Measurements from ENCODE around the gene RPL5. TPM values are rescaled to one million over a fixed set of nuclear protein-coding genes. Genes with fewer than 3 reads are reported as not detected.
A peak's percentile ranks its signal among the peaks of the same experiment; 100 is the strongest.

The RPL5 gene
- total RNA-seq, 1 experiment from 2014 or later: 1,480 TPM

GRCh38 chr1:92784639-92785500 is 47.0 kb upstream of the RPL5 start, which contains the start of gene EVI5:
EVI5 (minus strand) TSS chr1:92785108; CDS start chr1:92736546, 48,562 bp downstream.
- Histone ChIP-seq H3K9ac (ENCODE audit: low read length) (peak within 1 kb of the TSS; percentile 83), H3K27me3 (ENCODE audit: insufficient read depth, low read length) (no peaks in the 10 kb centered on the region), H4K20me1 (ENCODE audit: insufficient read depth) (no peaks in the 10 kb centered on the region), H3K27ac (ENCODE audit: low read depth, low read length) (peak within 1 kb of the TSS; percentile 74), H3K9me2 (ENCODE audit: insufficient read depth) (no peaks in the 10 kb centered on the region), H3K4me3 (replicated peaks in 1 of 2; ENCODE audit: low read depth in 1 of 2, low read length in 2 of 2) (peak within 1 kb of the TSS; percentile 81 to 83), H3K9me3 (ENCODE audit: control insufficient read depth in 1 of 2, insufficient read depth in 1 of 2, low read depth in 1 of 2, low read length in 2 of 2) (no peaks in the 10 kb centered on the region), H2AFZ (ENCODE audit: low read depth, low read length, poor library complexity, severe bottlenecking) (peak within 1 kb of the TSS; percentile 71), H3K4me1 (ENCODE audit: control insufficient read depth in 1 of 2, insufficient read depth in 2 of 2, low read length in 2 of 2) (peaks cover 4 to 17% of the 10 kb centered on the region in 2 experiments; a peak in 3 of 4 replicates), H3K4me2 (ENCODE audit: low read length) (peak within 1 kb of the TSS; percentile 99), H3K79me2 (ENCODE audit: insufficient read depth, low read length) (peaks cover 40% of the 10 kb centered on the region), H3K36me3 (ENCODE audit: control insufficient read depth in 1 of 2, insufficient read depth in 2 of 2, low read length in 2 of 2) (no peaks in the 10 kb centered on the region)
- ATAC-seq: peak; percentile 97
- DNase-seq (ENCODE audit: low read depth, low spot score): peak; percentile 90
- ChIA-PET POLR2A (interaction anchor here (0.9 kb wide), 1 partner anchor 47 kb away, joined by 3 read pairs; the partner anchor contains the start of gene RPL5), RAD21 (ENCODE audit: low non-redundant PET in 1 of 2, low total read pairs in 2 of 2, uncharacterized antibody in 2 of 2, unreplicated experiment in 2 of 2) (no interaction called here), CTCF (interaction anchor here (1.0 to 1.4 kb wide), 4 partner anchors 12 to 36 kb away, joined by 3 to 7 read pairs (median 4); no protein-coding TSS in a partner anchor)
- no TSS peak for BruUV-seq (replicated peaks)
- intact Hi-C loops (cut with micrococcal nuclease): no loop called here
- TF ChIP-seq ZBTB33 (IDR thresholded peaks at IDR 0.05; ENCODE audit: extremely low read depth, insufficient replicate concordance, low read length) (no peak), JUND (IDR thresholded peaks at IDR 0.05) (no peak), EZH2 (IDR thresholded peaks at IDR 0.05) (no peak), RAD21 (IDR thresholded peaks at IDR 0.05; ENCODE audit: low read depth) (no peak), POLR2A (IDR thresholded peaks at IDR 0.05; ENCODE audit: borderline replicate concordance, extremely low read depth, insufficient read depth, insufficient read length) (peak; percentile 29), SRF (IDR thresholded peaks at IDR 0.05; ENCODE audit: low read depth) (no peak), ZNF274 (IDR thresholded peaks at IDR 0.05; ENCODE audit: low read depth, low read length) (no peak), TCF7L2 (IDR thresholded peaks at IDR 0.05; ENCODE audit: borderline replicate concordance, extremely low read depth, insufficient read depth, insufficient read length) (no peak), ATF3 (IDR thresholded peaks at IDR 0.05) (no peak), YY1 (IDR thresholded peaks at IDR 0.05; ENCODE audit: extremely low read depth, insufficient replicate concordance, low read depth, low read length) (no peak), SIN3A (IDR thresholded peaks at IDR 0.05; ENCODE audit: low read depth) (peak; percentile 72; the same call in 1 of the 2 replicates), ZFX (IDR thresholded peaks at IDR 0.05) (peak; percentile 76), MAX (IDR thresholded peaks at IDR 0.05) (peak; percentile 99), EGR1 (IDR thresholded peaks at IDR 0.05; ENCODE audit: low read depth) (no peak), EZH2phosphoT487 (IDR thresholded peaks at IDR 0.05; ENCODE audit: borderline replicate concordance) (no peak), POLR2AphosphoS5 (IDR thresholded peaks at IDR 0.05; ENCODE audit: low read depth, low read length) (peak; percentile 87), CTCF (IDR thresholded peaks at IDR 0.05 in 2 of 3, conservative IDR thresholded peaks at IDR 0.05 in 1 of 3; ENCODE audit: borderline replicate concordance in 1 of 3, insufficient read depth in 1 of 3, low read depth in 2 of 3, low read length in 2 of 3) (peak in 2 of 3 experiments; percentile 28 to 32; a peak in 3 of 6 replicates), ELF1 (IDR thresholded peaks at IDR 0.05; ENCODE audit: borderline replicate concordance, low read depth) (no peak)

All from HCT116 (cell line).